CD4-positive, alpha-beta T cell treated with Interleukin-15 for 1 hour (primary cell): ENCODE measurements around the gene LRP8.

Experiments
- DNase-seq: peaks from one replicate; pipeline ENCODE4 v3.0.0-alpha.2; 2020

LRP8 gene

DNA sequence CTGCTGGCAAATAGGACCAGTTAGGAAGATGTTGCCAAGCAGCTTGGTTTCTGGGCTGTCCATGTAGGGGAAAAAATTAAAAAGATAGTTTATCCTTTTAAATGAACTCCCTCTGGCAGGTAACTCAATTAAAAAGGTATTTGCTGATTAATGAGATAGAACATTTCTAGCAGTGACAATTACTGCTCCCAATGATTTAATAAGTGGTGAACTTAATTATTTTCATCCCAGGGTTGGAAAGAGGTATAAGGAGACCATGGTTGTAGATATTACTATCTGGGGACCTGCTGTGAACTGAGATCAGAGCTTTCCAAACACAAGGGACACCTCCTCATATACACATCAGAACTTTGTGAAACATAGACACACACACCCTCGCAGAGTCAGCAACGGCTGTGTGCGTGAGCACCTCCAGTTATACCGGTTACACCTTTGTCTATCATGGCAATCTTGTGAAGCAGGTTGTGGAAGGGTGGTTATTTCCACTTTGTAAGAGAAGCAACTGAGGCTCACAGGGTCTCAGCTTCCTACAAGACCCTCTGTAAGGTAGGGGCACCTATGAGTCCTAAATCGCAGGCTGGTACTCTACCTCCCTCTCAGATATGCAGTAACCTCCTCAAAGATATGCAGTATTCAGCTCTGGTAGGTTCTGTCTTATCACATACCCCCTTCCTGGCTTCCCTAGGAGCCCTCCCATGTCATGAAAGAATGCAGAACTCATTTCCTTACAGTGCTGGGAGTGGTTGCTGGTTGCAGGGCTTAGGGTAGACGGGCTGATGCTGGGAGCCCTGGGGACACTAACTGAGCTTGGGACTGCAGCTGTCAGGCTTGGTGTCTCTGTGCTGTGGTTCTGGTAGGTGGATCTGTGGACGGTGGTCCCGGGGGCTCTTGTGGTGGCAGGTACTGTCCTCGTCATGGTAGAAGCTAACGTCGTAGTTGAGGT, 71.1 kb downstream of the LRP8 start:
- no peak for DNase-seq

DNA sequence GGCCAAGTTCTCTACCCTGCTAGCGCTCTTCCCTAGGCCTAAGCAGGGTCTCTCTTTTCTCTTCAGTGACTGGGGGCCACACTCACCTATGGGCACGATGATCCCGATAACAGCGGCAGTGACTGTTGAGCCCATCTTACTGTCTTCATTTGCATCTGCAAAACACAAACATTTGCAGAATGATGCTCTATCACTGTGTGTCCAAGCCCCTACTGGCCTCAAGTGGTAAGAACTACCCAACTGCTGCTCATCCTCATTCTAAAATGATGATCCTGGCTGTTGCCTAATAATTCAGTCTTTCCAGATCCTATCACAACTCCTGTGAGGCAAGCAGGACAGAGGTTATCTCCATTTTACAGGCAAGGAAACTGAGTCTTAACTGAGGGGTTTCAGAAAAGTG, 72.8 kb downstream of the LRP8 start:
- no peak for DNase-seq

DNA sequence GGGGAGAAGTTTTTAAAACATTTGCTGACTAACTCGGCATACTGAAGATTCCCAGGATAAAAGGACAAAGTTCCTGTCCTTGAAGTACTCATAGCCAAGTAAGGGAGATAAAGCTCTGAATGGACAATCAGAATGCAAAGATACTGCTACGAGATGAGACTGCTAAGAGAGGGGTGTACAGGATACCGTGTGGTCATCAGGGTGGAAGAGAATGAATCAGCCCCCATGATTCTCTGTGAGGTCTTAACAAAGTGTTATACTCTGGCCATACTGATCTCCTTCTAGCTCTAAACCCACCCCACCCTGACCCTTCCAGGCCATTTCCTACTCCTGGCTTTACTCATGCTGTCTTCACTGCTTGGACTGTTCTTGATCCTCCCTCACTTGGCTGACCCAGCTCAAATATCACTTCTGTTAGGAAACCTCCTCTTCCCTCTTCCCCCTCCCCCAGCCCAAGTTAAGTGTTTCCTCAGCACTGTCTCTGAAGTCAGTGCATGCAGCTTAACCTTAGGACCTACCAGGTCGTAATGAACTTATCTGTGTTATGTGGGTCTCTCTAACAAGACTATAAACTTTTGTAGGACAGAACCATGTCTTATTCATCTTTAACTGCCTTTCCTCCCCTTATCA, 73.7 kb downstream of the LRP8 start:
- DNase-seq = no peak

DNA sequence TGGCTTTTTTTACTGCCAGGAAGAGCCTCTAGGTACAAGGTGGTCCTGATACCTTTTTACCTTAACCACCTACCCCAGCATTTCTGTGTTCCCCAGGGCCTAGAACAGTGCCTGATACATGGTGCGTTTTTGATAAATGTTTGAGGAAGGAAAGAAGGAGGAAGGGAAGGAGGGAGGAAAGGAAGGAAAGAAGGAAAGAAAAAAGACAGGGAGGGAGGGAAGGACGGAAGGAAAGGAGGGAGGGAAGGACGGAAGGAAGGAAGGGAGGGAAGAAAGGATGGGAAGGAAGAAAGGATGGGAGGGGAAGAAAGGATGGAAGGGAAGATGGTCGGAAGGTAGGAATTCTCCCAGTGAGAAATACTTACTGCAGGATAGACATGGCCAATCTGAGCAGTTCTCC, 77.5 kb downstream of the LRP8 start:
- no peak for DNase-seq

DNA sequence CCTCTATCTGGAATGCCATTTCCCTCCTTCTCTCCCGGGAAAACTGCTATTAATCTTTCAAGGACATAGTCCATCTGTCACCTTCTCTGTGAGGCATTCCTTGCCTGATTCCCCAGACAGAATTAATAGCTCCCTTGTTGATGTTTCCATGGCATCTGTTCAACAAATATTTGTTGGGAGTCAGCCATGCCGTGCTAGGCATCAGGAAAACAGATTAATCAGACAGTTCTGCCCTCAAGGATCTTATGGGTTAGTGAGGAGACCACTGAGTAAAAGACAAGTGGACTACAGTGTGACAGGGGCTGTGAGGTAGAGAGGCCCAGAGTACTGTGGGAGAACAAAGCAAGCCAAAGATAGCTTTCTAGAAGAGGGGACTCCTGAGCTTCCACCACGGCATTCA, 78.2 kb downstream of the LRP8 start:
- DNase-seq = no peak

DNA sequence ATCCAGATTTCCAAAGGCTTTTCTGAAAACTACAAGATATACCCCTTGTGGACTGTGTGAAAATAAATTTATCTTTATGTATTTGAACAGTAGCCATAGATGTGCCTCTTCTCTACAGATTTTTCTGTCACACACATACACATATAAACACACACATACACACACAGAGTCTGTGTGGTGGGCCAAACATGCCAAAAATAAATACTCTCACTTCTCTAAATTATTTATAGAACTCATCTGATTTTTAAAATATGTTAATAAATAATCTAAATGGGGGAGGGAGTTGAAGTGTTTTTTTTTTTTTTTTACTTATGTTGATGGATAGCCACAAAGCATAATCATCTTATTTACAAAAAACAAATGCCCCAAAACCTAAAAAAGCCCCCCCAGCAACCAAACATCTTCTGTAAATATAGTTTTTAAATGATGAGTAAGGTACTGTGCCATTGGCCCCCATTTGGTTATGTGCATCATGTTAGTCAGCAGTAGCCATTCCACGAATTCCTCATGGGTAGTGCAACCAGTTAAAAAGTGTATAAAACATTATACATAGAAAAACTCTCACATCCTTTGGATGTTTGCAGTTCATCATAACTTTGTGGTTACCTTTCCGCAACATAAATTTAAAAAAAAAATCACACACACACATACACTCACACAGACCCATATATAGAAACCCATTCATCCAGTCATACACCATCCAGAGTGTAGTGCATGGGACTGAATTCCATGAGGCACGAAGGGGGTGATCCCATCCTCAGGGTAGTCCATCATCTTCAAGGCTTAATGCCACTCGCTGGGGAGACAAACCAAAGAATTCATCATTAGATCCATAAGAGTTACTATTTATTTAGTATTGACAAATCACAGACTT, 81.4 kb downstream of the LRP8 start:
- DNase-seq = no peak

DNA sequence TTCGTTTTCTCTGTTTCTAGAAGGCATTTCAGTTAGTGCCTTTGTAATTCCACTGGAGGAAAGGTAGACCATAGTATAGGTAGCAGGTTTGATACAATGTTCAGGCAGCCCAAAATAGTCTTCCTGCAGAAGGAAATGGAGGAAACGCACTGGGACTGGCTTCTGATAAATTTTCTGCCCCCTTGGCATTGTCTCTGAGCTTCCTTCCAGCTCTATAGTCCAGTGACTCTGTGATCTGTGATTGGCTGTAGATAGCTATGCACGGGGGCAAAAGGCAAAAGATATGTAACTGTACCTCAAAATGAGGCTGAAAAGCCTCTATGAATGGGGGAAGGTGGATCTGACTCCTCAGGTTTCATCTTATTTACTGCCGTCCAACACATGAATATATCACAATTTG, 83.7 kb downstream of the LRP8 start:
- DNase-seq = no peak

DNA sequence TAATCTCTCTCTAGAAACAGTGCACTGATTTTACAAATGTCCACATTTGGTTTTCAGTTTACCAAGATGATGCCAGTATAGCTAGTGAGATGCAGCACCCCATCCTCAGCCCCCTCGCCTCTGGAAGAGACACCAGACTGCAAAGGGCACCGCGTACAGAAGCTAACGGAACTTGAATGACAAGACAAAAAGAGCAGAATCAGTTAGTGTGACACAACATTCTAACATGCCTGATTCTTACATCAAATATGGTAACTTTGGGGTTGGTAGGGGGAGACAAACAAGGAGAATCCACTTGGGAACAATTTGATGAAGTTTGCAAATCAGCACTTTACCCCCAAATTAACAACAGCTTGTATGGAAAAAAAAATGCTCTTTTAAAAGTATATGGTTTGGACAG, 85.5 kb downstream of the LRP8 start:
- DNase-seq = no peak

DNA sequence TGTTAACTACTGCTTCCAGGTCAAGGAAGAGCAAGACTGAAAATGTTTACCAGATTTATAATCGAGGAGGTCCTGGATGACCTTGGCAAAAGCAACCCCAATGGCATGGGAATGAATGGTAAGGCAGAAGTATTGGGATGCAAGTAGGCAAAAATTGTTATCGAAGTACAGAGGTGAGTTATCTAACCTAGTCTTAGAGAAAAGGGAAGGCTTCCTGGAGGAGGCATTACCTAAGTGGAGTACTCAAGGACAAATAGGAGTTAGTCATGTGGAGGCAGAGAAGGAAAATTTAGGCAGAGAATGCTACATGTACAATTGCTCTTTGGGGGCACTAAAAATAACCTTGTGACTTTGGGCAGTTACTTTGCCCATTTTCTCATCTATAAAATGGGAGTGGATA, 86.0 kb downstream of the LRP8 start:
- no peak for DNase-seq

DNA sequence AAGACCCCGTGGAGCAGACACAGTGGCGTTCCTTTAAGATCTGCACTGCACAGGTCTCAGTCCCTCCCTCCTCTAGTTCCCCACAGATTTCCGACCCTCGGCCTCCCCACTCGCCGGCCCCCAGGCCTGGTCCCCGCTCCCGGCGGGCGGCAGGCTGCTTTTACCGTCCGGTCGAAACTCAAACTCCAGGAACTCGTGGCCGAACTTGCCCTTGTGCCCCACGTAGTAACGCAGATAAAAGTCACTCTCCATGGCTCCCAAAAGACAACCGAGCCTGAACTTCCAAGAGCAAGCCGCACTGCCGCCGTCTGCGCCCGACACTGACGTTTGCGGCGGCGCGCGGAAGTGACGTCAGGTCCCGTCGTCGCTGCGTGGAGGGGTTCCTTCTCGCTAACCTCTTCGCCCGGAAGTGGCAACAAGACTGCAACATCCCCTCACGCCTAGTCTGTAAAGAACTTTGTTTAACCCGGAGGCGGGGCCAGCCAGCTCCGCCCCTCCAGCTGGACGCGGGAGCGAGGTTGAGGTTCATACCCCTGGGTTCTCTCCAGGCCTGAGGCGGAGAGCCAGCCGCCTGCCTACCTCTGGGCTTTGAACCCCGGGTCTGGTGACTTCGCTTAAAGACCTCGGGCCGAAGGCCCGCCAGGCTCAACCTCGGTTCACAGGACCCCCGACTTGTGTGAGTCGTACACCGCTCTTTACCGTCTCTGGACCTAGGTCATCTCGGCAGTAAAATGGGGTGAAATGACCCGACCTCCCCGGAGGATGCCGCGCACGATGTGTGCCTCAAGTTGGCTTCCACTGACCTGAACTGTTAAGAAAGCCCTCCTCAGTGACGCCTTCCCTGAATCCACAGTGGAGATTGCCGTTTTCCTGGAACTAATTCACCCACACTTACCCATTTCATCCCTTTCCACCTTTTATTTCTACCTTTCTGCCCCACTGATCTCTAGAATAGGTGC, 89.4 kb downstream of the LRP8 start, which contains the start of gene MAGOH:
TSS of gene MAGOH (minus strand) at position 322 of the 959 bp plus-strand sequence. CDS start at position 252, 70 bp downstream.
- peak; percentile 96 for DNase-seq

DNA sequence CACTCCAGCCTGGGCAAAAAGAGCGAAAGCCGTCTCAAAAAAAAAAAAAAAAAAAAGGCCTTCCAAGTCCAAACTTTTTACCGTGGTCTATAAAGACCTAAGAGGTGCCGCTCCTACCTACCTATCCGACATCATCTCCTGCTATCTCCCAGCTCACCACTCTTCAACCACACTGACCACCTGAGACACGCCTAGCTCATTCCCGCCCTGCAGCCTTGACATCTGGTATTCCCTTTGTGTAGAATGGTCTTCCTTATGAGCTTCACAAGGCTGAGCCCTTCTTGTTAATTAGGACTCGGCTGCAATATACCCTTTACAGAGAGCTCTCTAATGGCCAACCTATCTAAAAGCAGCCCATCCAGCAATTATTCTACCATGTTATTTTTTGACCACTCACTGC, 90.2 kb downstream of the LRP8 start:
- DNase-seq = no peak

DNA sequence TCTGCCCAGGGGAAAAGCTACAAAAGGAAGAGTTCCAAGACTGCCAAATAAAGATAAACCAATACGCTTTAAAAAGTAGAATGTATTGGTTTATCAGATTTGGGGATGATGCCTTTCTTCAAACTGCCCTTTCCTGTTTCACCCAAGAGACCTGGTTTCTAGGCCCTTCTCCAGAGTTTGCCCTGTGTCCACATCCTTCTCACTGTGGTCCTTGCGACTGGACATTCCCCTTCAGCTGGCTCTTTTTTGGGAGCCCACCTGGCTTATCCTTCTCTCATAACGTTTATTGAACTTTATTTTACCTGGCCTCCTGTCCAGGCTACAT, 106.9 kb downstream of the LRP8 start:
- DNase-seq = no peak

DNA sequence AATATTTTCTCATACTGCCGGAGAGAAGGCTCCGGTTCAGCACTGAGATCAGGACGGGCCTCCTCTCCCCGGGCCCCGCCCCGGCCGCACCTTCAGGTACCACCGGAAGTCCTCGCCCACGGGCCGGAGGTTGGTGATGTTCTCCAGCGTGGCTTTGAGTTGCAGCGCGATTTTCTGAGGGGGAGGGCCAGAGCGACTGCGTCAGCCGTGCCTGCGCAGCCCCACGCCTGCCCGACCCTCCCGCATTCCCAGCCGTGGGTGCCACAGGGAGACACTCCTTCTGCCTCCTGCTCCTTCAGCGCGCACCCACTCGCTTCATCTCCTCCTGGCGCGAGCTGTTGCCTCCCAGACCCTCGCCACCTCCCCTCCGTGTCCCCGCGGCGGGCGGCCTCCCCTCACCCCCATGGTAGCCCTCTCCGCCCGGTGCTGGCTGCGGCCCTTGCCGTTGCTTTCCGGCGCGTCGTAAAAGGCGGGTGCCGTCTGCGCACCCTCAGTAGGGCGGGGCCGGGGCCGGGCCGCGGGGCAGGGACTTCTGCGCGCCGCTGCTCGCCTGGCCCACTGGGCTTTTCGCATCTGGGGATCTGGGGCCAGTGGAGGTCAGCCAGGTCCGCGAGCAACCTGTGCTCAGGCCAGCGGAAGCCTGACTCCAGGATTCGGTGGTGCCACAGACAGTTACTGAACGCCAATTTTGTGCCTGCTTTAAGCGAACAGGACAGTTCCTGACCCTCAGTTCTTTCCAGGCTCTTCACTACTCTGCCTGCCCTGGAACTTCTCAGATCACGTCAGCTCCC, 107.5 kb downstream of the LRP8 start, which contains the start of gene CZIB:
TSS of gene CZIB (minus strand) at position 464 of the 791 bp plus-strand sequence. CDS start at position 405, 59 bp downstream.
- DNase-seq = peak; percentile 91

DNA sequence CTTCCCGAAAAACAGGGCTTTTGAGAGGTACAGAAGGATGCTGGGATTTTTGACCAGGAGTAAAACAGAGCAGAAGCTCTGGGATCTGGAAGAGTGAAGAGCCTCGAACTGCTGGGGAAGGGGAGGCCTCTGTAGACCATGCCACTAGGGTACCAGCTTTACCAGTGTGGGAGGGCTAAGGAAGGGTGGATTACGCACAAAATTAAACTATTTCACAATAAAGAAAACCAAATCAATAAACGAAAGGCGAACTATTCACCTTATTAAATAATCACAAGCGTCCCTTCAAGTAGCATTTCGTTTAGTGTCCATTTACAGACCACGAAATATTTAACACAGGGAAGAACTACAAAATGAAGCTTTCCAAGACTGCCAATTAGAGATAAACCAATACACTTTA, 108.2 kb downstream of the LRP8 start:
- no peak for DNase-seq

DNA sequence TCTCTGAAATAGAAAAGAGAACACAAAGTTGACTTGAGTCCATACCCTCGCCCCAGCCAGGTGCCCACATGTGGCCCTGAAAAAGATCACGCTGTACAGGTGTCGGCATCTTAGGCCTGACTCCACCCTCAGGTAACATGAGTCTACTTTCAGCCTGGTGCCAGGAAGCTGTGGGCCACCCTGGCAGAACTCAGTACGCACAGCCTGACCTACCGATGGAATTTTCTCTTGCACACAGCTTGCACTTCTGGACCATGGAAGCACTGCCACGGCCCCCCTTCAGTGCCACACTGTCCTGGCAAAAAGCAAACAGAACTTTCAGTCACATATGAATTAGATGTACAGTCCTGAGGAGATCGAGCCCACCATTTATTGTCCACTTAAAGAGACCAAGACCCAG, 109.7 kb downstream of the LRP8 start:
- no peak for DNase-seq

DNA sequence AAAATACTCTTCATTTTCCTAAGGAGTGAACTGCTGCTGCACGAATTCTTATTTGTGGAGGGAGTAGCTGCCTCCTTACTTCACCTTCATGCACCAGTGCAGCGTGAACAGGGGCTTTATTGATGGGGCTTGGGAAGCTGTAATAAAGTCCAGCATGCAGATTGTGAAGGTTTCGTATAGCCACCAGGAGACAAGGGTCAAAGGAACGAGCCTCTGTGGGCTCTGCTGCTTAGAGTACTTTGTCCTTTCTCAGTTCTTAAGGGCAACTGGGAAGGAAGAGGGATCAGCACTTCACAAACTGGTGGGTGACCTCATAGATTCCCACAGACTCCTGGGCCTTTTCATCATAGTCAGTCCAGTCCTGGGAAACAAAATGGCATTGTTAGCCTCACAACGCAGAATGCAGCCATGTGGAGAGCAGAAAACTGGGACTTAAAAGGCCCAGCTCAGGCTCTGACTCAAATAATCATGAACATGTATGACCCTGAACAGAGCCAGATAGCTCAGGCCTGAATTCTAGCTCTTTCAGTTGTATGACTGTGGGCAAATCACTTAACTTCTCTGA, 113.4 kb downstream of the LRP8 start:
- no peak for DNase-seq

DNA sequence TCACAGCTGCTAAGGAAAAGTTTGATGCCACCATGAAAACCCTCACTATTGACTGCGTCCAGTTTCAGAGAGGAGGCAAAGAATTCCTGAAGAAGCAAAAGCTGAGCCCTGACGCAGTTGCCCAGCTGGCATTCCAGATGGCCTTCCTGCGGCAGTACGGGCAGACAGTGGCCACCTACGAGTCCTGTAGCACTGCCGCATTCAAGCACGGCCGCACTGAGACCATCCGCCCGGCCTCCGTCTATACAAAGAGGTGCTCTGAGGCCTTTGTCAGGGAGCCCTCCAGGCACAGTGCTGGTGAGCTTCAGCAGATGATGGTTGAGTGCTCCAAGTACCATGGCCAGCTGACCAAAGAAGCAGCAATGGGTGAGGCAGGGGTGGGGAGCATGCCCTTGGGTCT, 116.9 kb downstream of the LRP8 start:
- DNase-seq = no peak

DNA sequence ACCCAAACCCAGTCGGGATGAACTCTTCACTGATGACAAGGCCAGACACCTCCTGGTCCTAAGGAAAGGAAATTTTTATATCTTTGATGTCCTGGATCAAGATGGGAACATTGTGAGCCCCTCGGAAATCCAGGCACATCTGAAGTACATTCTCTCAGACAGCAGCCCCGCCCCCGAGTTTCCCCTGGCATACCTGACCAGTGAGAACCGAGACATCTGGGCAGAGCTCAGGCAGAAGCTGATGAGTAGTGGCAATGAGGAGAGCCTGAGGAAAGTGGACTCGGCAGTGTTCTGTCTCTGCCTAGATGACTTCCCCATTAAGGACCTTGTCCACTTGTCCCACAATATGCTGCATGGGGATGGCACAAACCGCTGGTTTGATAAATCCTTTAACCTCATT, 117.5 kb downstream of the LRP8 start:
- DNase-seq = no peak

DNA sequence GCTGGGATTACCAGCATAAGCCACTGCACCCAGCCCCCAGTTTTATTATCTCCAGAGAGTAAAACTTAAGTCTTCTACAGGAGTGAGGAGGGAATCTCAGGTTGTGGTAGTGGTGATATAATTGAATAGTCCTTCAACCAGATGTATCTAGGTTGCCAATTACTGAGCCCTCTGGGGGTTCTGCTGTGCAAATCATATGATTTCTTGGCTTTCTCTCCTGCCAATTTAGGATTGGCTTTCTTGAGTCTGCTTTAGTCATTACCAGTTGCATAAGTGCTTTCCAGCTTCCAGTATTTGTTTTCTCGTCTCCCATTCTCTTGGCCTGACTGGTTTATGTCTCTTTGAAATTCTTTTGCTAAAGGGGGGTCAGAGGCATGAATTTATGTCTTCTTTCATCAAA, 120.1 kb downstream of the LRP8 start:
- no peak for DNase-seq

DNA sequence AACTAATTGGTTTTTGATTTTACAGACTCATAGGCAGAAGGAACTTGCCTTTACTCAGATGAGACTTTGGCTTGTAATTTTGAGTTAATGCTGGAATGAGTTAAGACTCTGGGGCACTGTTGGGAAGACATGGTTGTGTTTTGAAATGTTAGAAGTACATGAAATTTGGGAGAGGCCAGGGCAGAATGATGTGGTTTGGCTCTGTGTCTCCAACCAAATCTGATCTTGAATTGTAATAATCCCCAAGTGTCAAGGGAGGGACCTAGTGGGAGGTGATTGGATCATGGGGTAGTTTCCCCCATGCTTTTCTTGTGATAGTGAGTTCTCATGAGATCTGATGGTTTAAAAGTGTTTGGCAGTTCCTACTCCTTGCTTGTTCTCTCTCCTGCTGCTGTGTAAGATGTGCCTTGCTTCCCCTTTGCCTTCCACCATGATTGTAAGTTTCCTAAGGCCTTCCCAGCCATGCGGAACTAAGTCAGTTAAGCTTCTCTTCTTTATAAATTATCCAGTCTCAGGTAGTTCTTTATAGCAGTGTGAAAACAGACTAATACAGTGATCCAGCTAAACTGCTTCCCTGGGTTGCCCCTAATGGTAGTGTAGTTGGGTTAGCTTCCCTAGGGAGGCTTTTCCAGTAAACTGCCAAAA, 121.0 kb downstream of the LRP8 start:
- DNase-seq = no peak
